ENCODE results near the gene ALDH1B1. TPM values are rescaled to one million over a fixed set of nuclear protein-coding genes. Genes with fewer than 3 reads are reported as not detected.
A peak's percentile ranks its signal among the peaks of the same experiment; 100 is the strongest.

Gene ALDH1B1
- total and polyA plus RNA-seq, 11 donors = 7.5 to 55.6 (median 20.7) TPM

GRCh38 chr9:38344566-38345324 is 47.8 kb upstream of the ALDH1B1 start:
- H3K4me3 ChIP-seq = no peak overlapping the region
- no peak for TF ChIP-seq POLR2A (IDR thresholded peaks at IDR 0.05)
- TF ChIP-seq CTCF (IDR thresholded peaks at IDR 0.05) = no peak
- no peaks in the 10 kb centered on the region for H3K36me3 ChIP-seq
- no peak for DNase-seq
- H3K4me1 ChIP-seq = no peaks in the 10 kb centered on the region
- WGBS, 4 donors = 75 to 90% (median 84%) methylated on average over 7 of the region's 7 CpGs
- peaks cover 0 to 4% (median 0%) of the 10 kb centered on the region in 9 donors for H3K27me3 ChIP-seq
- ATAC-seq = no peak
- H3K27ac ChIP-seq = no peak overlapping the region
- intact Hi-C loops (cut with DNase I) = loop anchor here in 1 of 10 donors (10.0 kb wide), 1 partner anchor 60 kb away; no protein-coding TSS in a partner anchor
- no peaks in the 10 kb centered on the region for H3K9me3 ChIP-seq

- no peak overlapping the region for H3K27ac ChIP-seq
- DNase-seq = no peak
- H3K4me1 ChIP-seq = no peaks in the 10 kb centered on the region
- H3K27me3 ChIP-seq = peaks cover 0 to 4% (median 0%) of the 10 kb centered on the region in 9 donors
- H3K9me3 ChIP-seq = no peaks in the 10 kb centered on the region
- no peak overlapping the region for H3K4me3 ChIP-seq
- no peak for ATAC-seq
- TF ChIP-seq POLR2A (IDR thresholded peaks at IDR 0.05) = no peak
- TF ChIP-seq CTCF (IDR thresholded peaks at IDR 0.05) = no peak
- WGBS, 4 donors = 81 to 89% (median 86%) methylated on average over 10 of the region's 10 CpGs
- intact Hi-C loops (cut with DNase I) = loop anchor here in 1 of 10 donors (10.0 kb wide), 1 partner anchor 61 kb away; no protein-coding TSS in a partner anchor
- H3K36me3 ChIP-seq = no peaks in the 10 kb centered on the region
Measured at GRCh38 chr9:38345851-38346755, 46.4 kb upstream of the ALDH1B1 start.

- peaks cover 0 to 4% (median 0%) of the 10 kb centered on the region in 9 donors for H3K27me3 ChIP-seq
- DNase-seq = no peak
- no peak overlapping the region for H3K4me3 ChIP-seq
- H3K36me3 ChIP-seq = no peaks in the 10 kb centered on the region
- H3K27ac ChIP-seq = no peak overlapping the region
- 34 to 45% (median 43%) methylated on average over 7 of the region's 7 CpGs for WGBS, 4 donors
- no peak for TF ChIP-seq CTCF (IDR thresholded peaks at IDR 0.05)
- no peak for TF ChIP-seq POLR2A (IDR thresholded peaks at IDR 0.05)
- intact Hi-C loops (cut with DNase I) = loop anchor here in 1 of 10 donors (10.0 kb wide), 1 partner anchor 62 kb away; no protein-coding TSS in a partner anchor
- no peaks in the 10 kb centered on the region for H3K4me1 ChIP-seq
- no peak for ATAC-seq
- H3K9me3 ChIP-seq = no peaks in the 10 kb centered on the region
Measured at GRCh38 chr9:38346811-38347210, 45.7 kb upstream of the ALDH1B1 start.

GRCh38 chr9:38347271-38347671 is 45.2 kb upstream of the ALDH1B1 start:
- no peaks in the 10 kb centered on the region for H3K36me3 ChIP-seq
- WGBS, 4 donors = 50 to 70% (median 57%) methylated on average over 2 of the region's 2 CpGs
- no peak for ATAC-seq
- intact Hi-C loops (cut with DNase I) = loop anchor here in 1 of 10 donors (10.0 kb wide), 1 partner anchor 62 kb away; no protein-coding TSS in a partner anchor
- no peaks in the 10 kb centered on the region for H3K4me1 ChIP-seq
- DNase-seq = peak in 1 of 5 donors; percentile 9
- no peak overlapping the region for H3K27ac ChIP-seq
- H3K4me3 ChIP-seq = no peak overlapping the region
- TF ChIP-seq POLR2A (IDR thresholded peaks at IDR 0.05) = no peak
- TF ChIP-seq CTCF (IDR thresholded peaks at IDR 0.05) = no peak
- no peaks in the 10 kb centered on the region for H3K9me3 ChIP-seq
- H3K27me3 ChIP-seq = peaks cover 0 to 4% (median 0%) of the 10 kb centered on the region in 9 donors

All from heart left ventricle (tissue), 16 donors.